IMR-90 (cell line): ENCODE measurements around the gene ZNF423. TPM values are rescaled to one million over a fixed set of nuclear protein-coding genes. Genes with fewer than 3 reads are reported as not detected.

Source experiments
- ATAC-seq: fragments of 200-7000 bp; cut with Tn5 transposase; 2 replicates; pipeline ENCODE4 v1.9.1; 2020; ENCODE audit warnings: low read depth, mild to moderate bottlenecking, moderate library complexity
- BruUV-seq: library from RNA; stranded (reverse); fragments of 400-500 nt; replicated peaks from 2 replicates; lab custom pipeline; 2021; lab: Mats Ljungman, UMichigan
- CTCF ChIA-PET: fragments of 300-600 bp; formaldehyde crosslinking; extraction: SDS; loops from one replicate; lab custom pipeline; 2021; ENCODE audit warnings: antibody characterized with exemption; lab: Yijun Ruan, JAX
- POLR2A ChIA-PET: fragments of 300-600 bp; sonication (Branson Sonifier 250); formaldehyde crosslinking; loops from one replicate; lab custom pipeline; 2022; ENCODE audit warnings: antibody characterized with exemption; ENCODE audit not compliant: unreplicated experiment; lab: Charles Lee
- DNase-seq: peaks from one replicate; pipeline ENCODE4 v3.0.0; 2013
- H2AFZ ChIP-seq: replicated peaks from 2 replicates; pipeline ENCODE3; 2013; ENCODE audit warnings: low read length, mild to moderate bottlenecking; ENCODE audit not compliant: poor library complexity
- H2AK5ac ChIP-seq: 2 replicates; pipeline ENCODE4 v1.6.1; 2013; ENCODE audit warnings: low read depth, low read length, inconsistent platforms
- H2AK9ac ChIP-seq: replicated peaks from 2 replicates; pipeline ENCODE3; 2013; ENCODE audit warnings: mild to moderate bottlenecking, low read depth, low read length, moderate library complexity; ENCODE audit not compliant: poor library complexity
- H2BK120ac ChIP-seq: 2 replicates; pipeline ENCODE4 v1.6.1; 2013; ENCODE audit warnings: low read depth, low read length, inconsistent platforms
- H2BK15ac ChIP-seq: 3 replicates; pipeline ENCODE4 v1.6.1; 2013; ENCODE audit warnings: low read depth, low read length, inconsistent platforms
- H2BK20ac ChIP-seq: 2 replicates; pipeline ENCODE4 v1.6.1; 2013; ENCODE audit warnings: low read depth, mild to moderate bottlenecking, inconsistent platforms, low read length, moderate library complexity
- H2BK5ac ChIP-seq: 2 replicates; pipeline ENCODE4 v1.6.1; 2013; ENCODE audit warnings: mild to moderate bottlenecking, low read depth, low read length, inconsistent platforms; ENCODE audit not compliant: poor library complexity, severe bottlenecking
- H3K14ac ChIP-seq: replicated peaks from 2 replicates; pipeline ENCODE4 v1.6.1; 2013; ENCODE audit warnings: low read depth, low read length, inconsistent platforms
- H3K18ac ChIP-seq: 2 replicates; pipeline ENCODE4 v1.6.1; 2013; ENCODE audit warnings: low read depth, low read length, control low read depth
- H3K23ac ChIP-seq: 2 replicates; pipeline ENCODE4 v1.6.1; 2013; ENCODE audit warnings: low read depth, low read length, inconsistent platforms
- H3K27ac ChIP-seq: 2 replicates; pipeline ENCODE4 v1.5.1; 2013; ENCODE audit warnings: mild to moderate bottlenecking, control low read depth, low read length; ENCODE audit not compliant: insufficient read depth
- H3K27me3 ChIP-seq: 2 replicates; pipeline ENCODE4 v1.6.1; 2013; ENCODE audit warnings: low read length; ENCODE audit not compliant: control insufficient read depth, insufficient read depth
- H3K36me3 ChIP-seq: 2 replicates; pipeline ENCODE4 v1.6.1; 2013; ENCODE audit warnings: low read length, mixed read lengths; ENCODE audit not compliant: control insufficient read depth, insufficient read depth
- H3K4ac ChIP-seq: 2 replicates; pipeline ENCODE4 v1.6.1; 2013; ENCODE audit warnings: low read depth, low read length, inconsistent platforms
- H3K4me1 ChIP-seq: 2 replicates; pipeline ENCODE4 v1.6.1; 2013; ENCODE audit warnings: low read length, mixed read lengths; ENCODE audit not compliant: control insufficient read depth, insufficient read depth
- H3K4me2 ChIP-seq: 2 replicates; pipeline ENCODE4 v1.6.1; 2013; ENCODE audit warnings: low read depth, mild to moderate bottlenecking, control low read depth, low read length, moderate library complexity
- H3K4me3 ChIP-seq: 2 replicates; pipeline ENCODE4 v1.5.1; 2013; ENCODE audit warnings: low read depth, mild to moderate bottlenecking, control low read depth, low read length, moderate library complexity; ENCODE audit not compliant: insufficient read depth
- H3K56ac ChIP-seq: 2 replicates; pipeline ENCODE4 v1.6.1; 2013; ENCODE audit warnings: low read length, inconsistent platforms; ENCODE audit not compliant: insufficient read depth; ENCODE audit errors: extremely low read depth
- H3K79me1 ChIP-seq, 2 experiments: 2 replicates each; pipeline ENCODE4 v1.6.1; 2013; ENCODE audit warnings: low read length in 2 of 2, inconsistent platforms in 1 of 2, low read depth in 1 of 2
- H3K9ac ChIP-seq: 2 replicates; pipeline ENCODE4 v1.6.1; 2013; ENCODE audit warnings: low read depth, low read length, control low read depth
- H3K9me1 ChIP-seq: 2 replicates; pipeline ENCODE4 v1.6.1; 2013; ENCODE audit warnings: low read length, inconsistent platforms; ENCODE audit not compliant: insufficient read depth
- H3K9me3 ChIP-seq: 2 replicates; pipeline ENCODE4 v1.6.1; 2013; ENCODE audit warnings: low read length; ENCODE audit not compliant: control insufficient read depth, insufficient read depth
- H4K20me1 ChIP-seq: 2 replicates; pipeline ENCODE4 v1.6.1; 2013; ENCODE audit warnings: low read length, inconsistent platforms; ENCODE audit not compliant: insufficient read depth
- H4K5ac ChIP-seq: 2 replicates; pipeline ENCODE4 v1.6.1; 2013; ENCODE audit warnings: mild to moderate bottlenecking, low read depth, low read length, control low read depth
- H4K8ac ChIP-seq, 2 experiments: 2 replicates each; pipeline ENCODE4 v1.6.1; 2013; ENCODE audit warnings: low read depth in 2 of 2, low read length in 2 of 2, control low read depth in 1 of 2, inconsistent platforms in 1 of 2
- H4K91ac ChIP-seq: 2 replicates; pipeline ENCODE4 v1.6.1; 2013; ENCODE audit warnings: low read depth, low read length, inconsistent platforms; ENCODE audit not compliant: insufficient read depth
- BHLHE40 ChIP-seq: fragments of 150-350 bp; IDR thresholded peaks from 2 replicates; pipeline ENCODE4 v1.6.1; 2016; ENCODE audit warnings: mild to moderate bottlenecking, low read depth, low read length
- MAFK ChIP-seq: IDR thresholded peaks from 2 replicates; pipeline ENCODE4 v1.6.1; 2012; ENCODE audit warnings: low read depth, low read length, improper control_type of control experiment
- WGBS, 2 experiments: methylation state at CpG; one replicate each; pipeline versions ENCODE4 v1.1.5 to v1.1.7; 2013; ENCODE audit warnings: missing lambda C conversion rate in 2 of 2; ENCODE audit not compliant: insufficient read length in 1 of 2; ENCODE audit errors: extremely low coverage in 2 of 2; 5-methylcytosine and 5-hydroxymethylcytosine counted together
- dilution Hi-C: fragments of 300-500 bp; cut with HindIII; formaldehyde crosslinking; loops from one replicate; pipeline ENCODE4 v1.14.3; 2018; ENCODE audit warnings: low sequenced_read_pairs; ENCODE audit not compliant: unreplicated experiment
- in situ Hi-C: fragments of 300-500 bp; cut with MboI; formaldehyde crosslinking; loops from 3 replicates; pipeline ENCODE4 v1.14.3; 2019; ENCODE audit warnings: low sequenced_read_pairs, inconsistent platforms, mixed read lengths
- intact Hi-C: fragments of 100-400 bp; cut with micrococcal nuclease; formaldehyde crosslinking; loops from 2 replicates; pipeline ENCODE4 v1.10.0; 2022
- polyA plus RNA-seq, 3 experiments: library from polyadenylated mRNA; depleted of rRNA; stranded (reverse); fragments of >200 nt; gene quantifications; 2 replicates each; pipeline ENCODE4 v1.2.3, GENCODE V29; 2012; ENCODE audit warnings: low replicate concordance in 1 of 3
- total RNA-seq: library from RNA; depleted of rRNA; stranded (reverse); fragments of >200 nt; gene quantifications from 2 replicates; pipeline ENCODE4 v1.2.3, GENCODE V29; 2012

ZNF423 gene
- total and polyA plus RNA-seq, 2 of the 4 experiments (the other 2 are of a cell fraction) = under 0.01 to 0.10 TPM

DNA sequence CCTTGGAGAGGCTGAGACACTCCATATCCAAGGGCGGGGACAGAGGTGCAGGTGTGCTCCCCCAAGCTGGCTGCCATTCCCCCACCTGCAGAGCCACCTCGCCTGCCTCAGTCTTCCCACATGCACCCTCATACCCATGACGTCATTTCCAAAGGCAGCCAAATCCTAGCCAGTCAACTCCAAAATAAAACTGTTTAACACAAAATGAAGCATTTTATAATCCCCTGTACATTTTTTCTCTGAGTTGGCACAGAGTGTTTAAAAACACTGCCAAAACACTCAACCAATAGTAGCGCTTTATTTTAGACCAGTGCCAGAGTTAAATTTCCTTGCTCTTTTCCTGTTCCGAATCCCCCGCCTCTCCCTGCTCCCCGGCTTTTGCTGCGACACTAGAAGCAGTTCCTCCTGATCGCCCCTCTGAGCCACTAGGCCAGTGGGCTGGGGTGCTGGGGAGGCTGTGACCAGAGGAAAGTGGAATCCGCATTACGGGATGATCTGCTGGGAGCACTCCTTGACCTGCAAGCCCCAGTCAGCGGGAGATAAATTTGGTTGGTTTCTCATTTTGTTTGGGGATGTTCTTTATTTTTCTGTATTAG lies 139.5 kb downstream of the ZNF423 start:
- Histone ChIP-seq H2BK5ac (no peak overlapping the region), H3K56ac (no peak overlapping the region), H3K4me1 (no peaks in the 10 kb centered on the region), H2AK5ac (no peak overlapping the region), H3K4me2 (no peak overlapping the region), H3K4ac (no peak overlapping the region), H3K9me1 (no peaks in the 10 kb centered on the region), H3K27ac (no peak overlapping the region), H4K91ac (no peak overlapping the region), H4K5ac (no peak overlapping the region), H3K9ac (no peak overlapping the region), H3K4me3 (no peak overlapping the region), H3K23ac (no peak overlapping the region), H2BK15ac (no peak overlapping the region), H4K20me1 (no peaks in the 10 kb centered on the region), H2AFZ (no peak overlapping the region), H2BK20ac (no peak overlapping the region), H3K18ac (no peak overlapping the region), H2AK9ac (no peak overlapping the region), H3K36me3 (no peaks in the 10 kb centered on the region), H2BK120ac (no peak overlapping the region), H3K27me3 (no peaks in the 10 kb centered on the region; the same call in 1 of the 2 replicates), H3K9me3 (no peaks in the 10 kb centered on the region), H4K8ac (no peak overlapping the region), H3K79me1 (no peaks in the 10 kb centered on the region), H3K14ac (no peak overlapping the region)
- DNase-seq (no peak), ATAC-seq (no peak)
- in situ Hi-C loops = no loop called here
- BruUV-seq = no TSS peak
- WGBS, 2 experiments = 40% methylated on average over 1 of the region's 12 CpGs; no CpG with 5 or more reads in 1 of the 2 experiments
- dilution Hi-C loops = no loop called here
- intact Hi-C loops = no loop called here
- ChIA-PET POLR2A (no interaction called here), CTCF (no interaction called here)
- no peak for TF ChIP-seq BHLHE40
- TF ChIP-seq MAFK = no peak
